ENCODE measurements around the gene CEL. TPM values are rescaled to one million over a fixed set of nuclear protein-coding genes. Genes with fewer than 3 reads are reported as not detected.

CEL gene
- total RNA-seq, 1 experiment from 2014 or later = 6.9 TPM

DNA sequence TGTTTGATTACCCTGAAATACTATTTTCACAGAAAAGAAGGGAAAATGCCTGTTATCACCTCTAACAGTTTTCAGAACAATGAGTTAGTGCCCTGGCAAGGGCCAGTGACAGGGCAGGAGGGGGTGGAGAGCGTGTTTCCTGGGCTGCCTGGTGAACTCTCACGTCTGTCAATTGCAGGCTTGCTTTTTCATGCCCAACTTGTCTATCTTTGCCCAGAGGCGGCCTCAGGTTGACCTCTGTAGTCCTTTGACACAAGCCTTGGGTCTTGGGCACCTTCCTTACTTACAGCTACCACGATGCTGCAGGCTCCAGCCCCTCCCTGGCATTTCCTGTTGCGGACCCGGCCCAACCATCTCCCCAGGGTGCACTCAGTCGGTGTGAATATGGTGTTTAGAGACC is 2.2 kb upstream of the CEL start:
- DNase-seq (ENCODE audit: low read depth, low spot score) = no peak
- no peaks in the 10 kb centered on the region for H3K27me3 ChIP-seq (ENCODE audit: insufficient read depth, low read length)
- no peak overlapping the region for H3K9ac ChIP-seq (ENCODE audit: low read length)
- no peak for ATAC-seq
- intact Hi-C loops (cut with micrococcal nuclease) = no loop called here
- no peaks in the 10 kb centered on the region for H3K9me2 ChIP-seq (ENCODE audit: insufficient read depth)
- H3K4me3 ChIP-seq (replicated peaks in 1 of 2; ENCODE audit: low read depth in 1 of 2, low read length in 2 of 2) = no peak overlapping the region
- H3K79me2 ChIP-seq (ENCODE audit: insufficient read depth, low read length) = no peaks in the 10 kb centered on the region
- no peak overlapping the region for H3K4me2 ChIP-seq (ENCODE audit: low read length)
- peaks cover 0 to 2% of the 10 kb centered on the region in 2 experiments; a peak in 1 of 4 replicates for H3K4me1 ChIP-seq (ENCODE audit: control insufficient read depth in 1 of 2, insufficient read depth in 2 of 2, low read length in 2 of 2)
- POLR2A ChIA-PET = no interaction called here
- no peaks in the 10 kb centered on the region for H4K20me1 ChIP-seq (ENCODE audit: insufficient read depth)
- H2AFZ ChIP-seq (ENCODE audit: low read depth, low read length, poor library complexity, severe bottlenecking) = no peak overlapping the region
- H3K27ac ChIP-seq (ENCODE audit: low read depth, low read length) = no peak overlapping the region
- no peaks in the 10 kb centered on the region for H3K9me3 ChIP-seq (ENCODE audit: control insufficient read depth in 1 of 2, insufficient read depth in 1 of 2, low read depth in 1 of 2, low read length in 2 of 2)
- peaks cover 8 to 12% of the 10 kb centered on the region in 2 experiments; a peak in 3 of 4 replicates for H3K36me3 ChIP-seq (ENCODE audit: control insufficient read depth in 1 of 2, insufficient read depth in 2 of 2, low read length in 2 of 2)
- RAD21 ChIA-PET (ENCODE audit: low non-redundant PET in 1 of 2, low total read pairs in 2 of 2, uncharacterized antibody in 2 of 2, unreplicated experiment in 2 of 2) = no interaction called here
- CTCF ChIA-PET = no interaction called here
- BruUV-seq (replicated peaks) = no TSS peak
- no peak for TF ChIP-seq FOSL1 (IDR thresholded peaks at IDR 0.05; ENCODE audit: low read depth)
- no peak for TF ChIP-seq RAD21 (IDR thresholded peaks at IDR 0.05; ENCODE audit: low read depth)

DNA sequence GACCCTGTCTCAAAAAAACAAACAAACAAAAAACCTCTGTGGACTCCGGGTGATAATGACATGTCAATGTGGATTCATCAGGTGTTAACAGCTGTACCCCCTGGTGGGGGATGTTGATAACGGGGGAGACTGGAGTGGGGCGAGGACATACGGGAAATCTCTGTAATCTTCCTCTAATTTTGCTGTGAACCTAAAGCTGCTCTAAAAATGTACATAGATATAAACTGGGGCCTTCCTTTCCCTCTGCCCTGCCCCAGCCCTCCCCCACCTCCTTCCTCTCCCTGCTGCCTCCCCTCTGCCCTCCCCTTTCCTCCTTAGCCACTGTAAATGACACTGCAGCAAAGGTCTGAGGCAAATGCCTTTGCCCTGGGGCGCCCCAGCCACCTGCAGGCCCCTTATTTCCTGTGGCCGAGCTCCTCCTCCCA is 1.4 kb upstream of the CEL start:
- no peaks in the 10 kb centered on the region for H4K20me1 ChIP-seq (ENCODE audit: insufficient read depth)
- RAD21 ChIA-PET (ENCODE audit: low non-redundant PET in 1 of 2, low total read pairs in 2 of 2, uncharacterized antibody in 2 of 2, unreplicated experiment in 2 of 2) = no interaction called here
- no peak overlapping the region for H3K27ac ChIP-seq (ENCODE audit: low read depth, low read length)
- no peaks in the 10 kb centered on the region for H3K9me3 ChIP-seq (ENCODE audit: control insufficient read depth in 1 of 2, insufficient read depth in 1 of 2, low read depth in 1 of 2, low read length in 2 of 2)
- H3K36me3 ChIP-seq (ENCODE audit: control insufficient read depth in 1 of 2, insufficient read depth in 2 of 2, low read length in 2 of 2) = peaks cover under 1 to 7% of the 10 kb centered on the region in 2 experiments; a peak in 3 of 4 replicates
- POLR2A ChIA-PET = no interaction called here
- intact Hi-C loops (cut with micrococcal nuclease) = no loop called here
- H2AFZ ChIP-seq (ENCODE audit: low read depth, low read length, poor library complexity, severe bottlenecking) = no peak overlapping the region
- CTCF ChIA-PET = no interaction called here
- no peak overlapping the region for H3K9ac ChIP-seq (ENCODE audit: low read length)
- no peaks in the 10 kb centered on the region for H3K79me2 ChIP-seq (ENCODE audit: insufficient read depth, low read length)
- H3K27me3 ChIP-seq (ENCODE audit: insufficient read depth, low read length) = no peaks in the 10 kb centered on the region
- no peaks in the 10 kb centered on the region for H3K9me2 ChIP-seq (ENCODE audit: insufficient read depth)
- DNase-seq (ENCODE audit: low read depth, low spot score) (no peak), ATAC-seq (no peak)
- H3K4me1 ChIP-seq (ENCODE audit: control insufficient read depth in 1 of 2, insufficient read depth in 2 of 2, low read length in 2 of 2) = peaks cover 0 to 2% of the 10 kb centered on the region in 2 experiments; a peak in 1 of 4 replicates
- no peak overlapping the region for H3K4me3 ChIP-seq (replicated peaks in 1 of 2; ENCODE audit: low read depth in 1 of 2, low read length in 2 of 2)
- H3K4me2 ChIP-seq (ENCODE audit: low read length) = no peak overlapping the region
- no TSS peak for BruUV-seq (replicated peaks)
- TF ChIP-seq ZNF274 (IDR thresholded peaks at IDR 0.05; ENCODE audit: low read depth, low read length) (no peak), POLR2AphosphoS5 (IDR thresholded peaks at IDR 0.05; ENCODE audit: low read depth, low read length) (no peak), RAD21 (IDR thresholded peaks at IDR 0.05; ENCODE audit: low read depth) (no peak), SP1 (IDR thresholded peaks at IDR 0.05; ENCODE audit: low read depth) (no peak), SRF (IDR thresholded peaks at IDR 0.05; ENCODE audit: low read depth) (no peak), POLR2A (IDR thresholded peaks at IDR 0.05; ENCODE audit: borderline replicate concordance, extremely low read depth, insufficient read depth, insufficient read length) (no peak), ZFX (IDR thresholded peaks at IDR 0.05) (no peak), EZH2phosphoT487 (IDR thresholded peaks at IDR 0.05; ENCODE audit: borderline replicate concordance) (no peak), EGR1 (IDR thresholded peaks at IDR 0.05; ENCODE audit: low read depth) (no peak), CEBPB (IDR thresholded peaks at IDR 0.05; ENCODE audit: low read depth) (no peak), JUND (IDR thresholded peaks at IDR 0.05) (no peak), TCF7L2 (IDR thresholded peaks at IDR 0.05; ENCODE audit: borderline replicate concordance, extremely low read depth, insufficient read depth, insufficient read length) (no peak), SIN3A (IDR thresholded peaks at IDR 0.05; ENCODE audit: low read depth) (no peak)
- TF ChIP-seq, protein P1, sequence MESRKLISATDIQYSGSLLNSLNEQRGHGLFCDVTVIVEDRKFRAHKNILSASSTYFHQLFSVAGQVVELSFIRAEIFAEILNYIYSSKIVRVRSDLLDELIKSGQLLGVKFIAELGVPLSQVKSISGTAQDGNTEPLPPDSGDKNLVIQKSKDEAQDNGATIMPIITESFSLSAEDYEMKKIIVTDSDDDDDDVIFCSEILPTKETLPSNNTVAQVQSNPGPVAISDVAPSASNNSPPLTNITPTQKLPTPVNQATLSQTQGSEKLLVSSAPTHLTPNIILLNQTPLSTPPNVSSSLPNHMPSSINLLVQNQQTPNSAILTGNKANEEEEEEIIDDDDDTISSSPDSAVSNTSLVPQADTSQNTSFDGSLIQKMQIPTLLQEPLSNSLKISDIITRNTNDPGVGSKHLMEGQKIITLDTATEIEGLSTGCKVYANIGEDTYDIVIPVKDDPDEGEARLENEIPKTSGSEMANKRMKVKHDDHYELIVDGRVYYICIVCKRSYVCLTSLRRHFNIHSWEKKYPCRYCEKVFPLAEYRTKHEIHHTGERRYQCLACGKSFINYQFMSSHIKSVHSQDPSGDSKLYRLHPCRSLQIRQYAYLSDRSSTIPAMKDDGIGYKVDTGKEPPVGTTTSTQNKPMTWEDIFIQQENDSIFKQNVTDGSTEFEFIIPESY (IDR thresholded peaks at IDR 0.05; ENCODE audit: extremely low read depth, insufficient replicate concordance, low read length) = no peak
- TF ChIP-seq, protein P2, sequence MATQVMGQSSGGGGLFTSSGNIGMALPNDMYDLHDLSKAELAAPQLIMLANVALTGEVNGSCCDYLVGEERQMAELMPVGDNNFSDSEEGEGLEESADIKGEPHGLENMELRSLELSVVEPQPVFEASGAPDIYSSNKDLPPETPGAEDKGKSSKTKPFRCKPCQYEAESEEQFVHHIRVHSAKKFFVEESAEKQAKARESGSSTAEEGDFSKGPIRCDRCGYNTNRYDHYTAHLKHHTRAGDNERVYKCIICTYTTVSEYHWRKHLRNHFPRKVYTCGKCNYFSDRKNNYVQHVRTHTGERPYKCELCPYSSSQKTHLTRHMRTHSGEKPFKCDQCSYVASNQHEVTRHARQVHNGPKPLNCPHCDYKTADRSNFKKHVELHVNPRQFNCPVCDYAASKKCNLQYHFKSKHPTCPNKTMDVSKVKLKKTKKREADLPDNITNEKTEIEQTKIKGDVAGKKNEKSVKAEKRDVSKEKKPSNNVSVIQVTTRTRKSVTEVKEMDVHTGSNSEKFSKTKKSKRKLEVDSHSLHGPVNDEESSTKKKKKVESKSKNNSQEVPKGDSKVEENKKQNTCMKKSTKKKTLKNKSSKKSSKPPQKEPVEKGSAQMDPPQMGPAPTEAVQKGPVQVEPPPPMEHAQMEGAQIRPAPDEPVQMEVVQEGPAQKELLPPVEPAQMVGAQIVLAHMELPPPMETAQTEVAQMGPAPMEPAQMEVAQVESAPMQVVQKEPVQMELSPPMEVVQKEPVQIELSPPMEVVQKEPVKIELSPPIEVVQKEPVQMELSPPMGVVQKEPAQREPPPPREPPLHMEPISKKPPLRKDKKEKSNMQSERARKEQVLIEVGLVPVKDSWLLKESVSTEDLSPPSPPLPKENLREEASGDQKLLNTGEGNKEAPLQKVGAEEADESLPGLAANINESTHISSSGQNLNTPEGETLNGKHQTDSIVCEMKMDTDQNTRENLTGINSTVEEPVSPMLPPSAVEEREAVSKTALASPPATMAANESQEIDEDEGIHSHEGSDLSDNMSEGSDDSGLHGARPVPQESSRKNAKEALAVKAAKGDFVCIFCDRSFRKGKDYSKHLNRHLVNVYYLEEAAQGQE (IDR thresholded peaks at IDR 0.05; ENCODE audit: low read depth) = no peak
- TF ChIP-seq, protein P3, sequence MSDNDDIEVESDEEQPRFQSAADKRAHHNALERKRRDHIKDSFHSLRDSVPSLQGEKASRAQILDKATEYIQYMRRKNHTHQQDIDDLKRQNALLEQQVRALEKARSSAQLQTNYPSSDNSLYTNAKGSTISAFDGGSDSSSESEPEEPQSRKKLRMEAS (IDR thresholded peaks at IDR 0.05) = no peak
- TF ChIP-seq, protein P4, sequence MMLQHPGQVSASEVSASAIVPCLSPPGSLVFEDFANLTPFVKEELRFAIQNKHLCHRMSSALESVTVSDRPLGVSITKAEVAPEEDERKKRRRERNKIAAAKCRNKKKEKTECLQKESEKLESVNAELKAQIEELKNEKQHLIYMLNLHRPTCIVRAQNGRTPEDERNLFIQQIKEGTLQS (IDR thresholded peaks at IDR 0.05) = no peak
